HCT116 (cell line): Measurements from ENCODE around the gene SLC35F3. TPM values are rescaled to one million over a fixed set of nuclear protein-coding genes. Genes with fewer than 3 reads are reported as not detected.

Source experiments
- ATAC-seq: fragments of 200-7000 bp; cut with Tn5 transposase; 2 replicates; pipeline ENCODE4 v1.9.1; 2020; ENCODE audit warnings: mild to moderate bottlenecking, moderate library complexity
- BruUV-seq: library from RNA; stranded (reverse); fragments of 400-500 nt; replicated peaks from 2 replicates; lab custom pipeline; 2021; lab: Mats Ljungman, UMichigan
- CTCF ChIA-PET: fragments of 300-600 bp; sonication (Branson Sonifier 250); formaldehyde crosslinking; loops from one replicate; lab custom pipeline; 2021; ENCODE audit warnings: antibody characterized with exemption; lab: Charles Lee
- POLR2A ChIA-PET: fragments of 300-600, 350-600 bp; sonication (Branson Sonifier 250); formaldehyde crosslinking; loops from one replicate; lab custom pipeline; 2021; ENCODE audit warnings: antibody characterized with exemption; lab: Charles Lee
- RAD21 ChIA-PET, 2 experiments: fragments of 300-600 bp; sonication (Branson Sonifier 250); formaldehyde crosslinking; loops; one replicate each; lab custom pipeline; 2023; ENCODE audit warnings: low total read pairs in 2 of 2; ENCODE audit not compliant: uncharacterized antibody in 2 of 2, unreplicated experiment in 2 of 2, low non-redundant PET in 1 of 2; lab: Charles Lee
- DNase-seq: peaks from one replicate; pipeline ENCODE4 v3.0.0-alpha.2; 2010; ENCODE audit warnings: low read depth, low spot score
- H2AFZ ChIP-seq: fragments of 200-600 bp; shearing (Covaris generic), sonication (generic); 2 replicates; pipeline ENCODE4 v1.6.1; 2017; ENCODE audit warnings: low read depth, mixed run types, mixed read lengths, antibody characterized with exemption, low read length; ENCODE audit not compliant: poor library complexity, severe bottlenecking
- H3K27ac ChIP-seq: 2 replicates; pipeline ENCODE4 v1.5.1; 2012; ENCODE audit warnings: low read depth, low read length
- H3K27me3 ChIP-seq: fragments of 200-600 bp; sonication (generic); 2 replicates; pipeline ENCODE4 v1.6.1; 2016; ENCODE audit warnings: mixed run types, low read length, mixed read lengths; ENCODE audit not compliant: insufficient read depth
- H3K36me3 ChIP-seq, 2 experiments: fragments of 200-500 bp in 1 of 2; fragments of 200-600 bp in 1 of 2; sonication (Bioruptor generic) in 1 of 2; sonication (generic) in 1 of 2; 2 replicates each; pipeline versions ENCODE4 v1.5.1 to v1.6.1; 2014 to 2016; ENCODE audit warnings: low read length in 2 of 2, inconsistent platforms in 1 of 2, mixed read lengths in 1 of 2, mixed run types in 1 of 2; ENCODE audit not compliant: insufficient read depth in 2 of 2, control insufficient read depth in 1 of 2
- H3K4me1 ChIP-seq, 2 experiments: fragments of 200-600 bp in 1 of 2; sonication (generic) in 1 of 2; 2 replicates each; pipeline versions ENCODE4 v1.5.1 to v1.6.1; 2012 to 2017; ENCODE audit warnings: low read length in 2 of 2, inconsistent platforms in 1 of 2, mild to moderate bottlenecking in 1 of 2, mixed read lengths in 1 of 2, mixed run types in 1 of 2, moderate library complexity in 1 of 2; ENCODE audit not compliant: insufficient read depth in 2 of 2, control insufficient read depth in 1 of 2
- H3K4me2 ChIP-seq: fragments of 200-600 bp; sonication (generic); 2 replicates; pipeline ENCODE4 v1.6.1; 2017; ENCODE audit warnings: mixed run types, low read length, mixed read lengths
- H3K4me3 ChIP-seq, 2 experiments: fragments of 200-600 bp in 1 of 2; sonication (generic) in 1 of 2; replicated peaks in 1 of 2; 2 replicates each; pipeline ENCODE4 v1.5.1; 2011 to 2016; ENCODE audit warnings: low read length in 2 of 2, control low read depth in 1 of 2, low read depth in 1 of 2, mild to moderate bottlenecking in 1 of 2, mixed read lengths in 1 of 2, mixed run types in 1 of 2
- H3K79me2 ChIP-seq: fragments of 200-600 bp; sonication (generic); 2 replicates; pipeline ENCODE4 v1.6.1; 2017; ENCODE audit warnings: mild to moderate bottlenecking, mixed run types, low read length, moderate library complexity, mixed read lengths; ENCODE audit not compliant: insufficient read depth
- H3K9ac ChIP-seq: fragments of 200-600 bp; sonication (generic); 2 replicates; pipeline ENCODE4 v1.6.1; 2016; ENCODE audit warnings: low read length, mixed read lengths
- H3K9me2 ChIP-seq: fragments of 200-600 bp; sonication (generic), shearing (Covaris generic); 2 replicates; pipeline ENCODE4 v1.6.1; 2017; ENCODE audit warnings: mixed run types, mild to moderate bottlenecking, moderate library complexity; ENCODE audit not compliant: insufficient read depth
- H3K9me3 ChIP-seq, 2 experiments: fragments of 200-500 bp in 1 of 2; fragments of 200-600 bp in 1 of 2; sonication (Bioruptor generic) in 1 of 2; sonication (generic) in 1 of 2; 2 replicates each; pipeline ENCODE4 v1.6.1; 2014 to 2017; ENCODE audit warnings: low read length in 2 of 2, mixed read lengths in 2 of 2, inconsistent platforms in 1 of 2, low read depth in 1 of 2, mild to moderate bottlenecking in 1 of 2, mixed run types in 1 of 2, moderate library complexity in 1 of 2; ENCODE audit not compliant: control insufficient read depth in 1 of 2, insufficient read depth in 1 of 2
- H4K20me1 ChIP-seq: fragments of 200-600 bp; sonication (generic), shearing (Covaris generic); 2 replicates; pipeline ENCODE4 v1.6.1; 2017; ENCODE audit warnings: mixed run types, mild to moderate bottlenecking, moderate library complexity; ENCODE audit not compliant: insufficient read depth
- CBX3 ChIP-seq: IDR thresholded peaks from 2 replicates; pipeline ENCODE4 v1.6.1; 2012; ENCODE audit warnings: low read depth
- CEBPB ChIP-seq: IDR thresholded peaks from 2 replicates; pipeline ENCODE4 v1.6.1; 2012; ENCODE audit warnings: low read depth
- ELF1 ChIP-seq: IDR thresholded peaks from 2 replicates; pipeline ENCODE4 v1.6.1; 2012; ENCODE audit warnings: low read depth, borderline replicate concordance
- EZH2 ChIP-seq: fragments of 200-600 bp; sonication (generic); IDR thresholded peaks from 2 replicates; pipeline ENCODE4 v1.6.1; 2017; ENCODE audit warnings: antibody characterized with exemption, mixed run types
- FOSL1 ChIP-seq: IDR thresholded peaks from 2 replicates; pipeline ENCODE4 v1.6.1; 2012; ENCODE audit warnings: low read depth
- JUND ChIP-seq: IDR thresholded peaks from 2 replicates; pipeline ENCODE4 v1.6.1; 2012
- POLR2A ChIP-seq: IDR thresholded peaks from 2 replicates; pipeline ENCODE4 v1.7.0; 2011; ENCODE audit warnings: borderline replicate concordance; ENCODE audit not compliant: insufficient read depth, insufficient read length; ENCODE audit errors: extremely low read depth
- POLR2AphosphoS5 ChIP-seq: IDR thresholded peaks from 2 replicates; pipeline ENCODE4 v1.6.1; 2011; ENCODE audit warnings: mild to moderate bottlenecking, low read depth, low read length, moderate library complexity
- RAD21 ChIP-seq: IDR thresholded peaks from 2 replicates; pipeline ENCODE4 v1.6.1; 2012; ENCODE audit warnings: low read depth, mild to moderate bottlenecking
- SIN3A ChIP-seq: IDR thresholded peaks from 2 replicates; pipeline ENCODE4 v1.6.1; 2012; ENCODE audit warnings: low read depth
- SRF ChIP-seq: IDR thresholded peaks from 2 replicates; pipeline ENCODE4 v1.6.1; 2012; ENCODE audit warnings: low read depth
- YY1 ChIP-seq: IDR thresholded peaks from 2 replicates; pipeline ENCODE4 v1.6.1; 2011; ENCODE audit warnings: low read length, low read depth, moderate library complexity, mild to moderate bottlenecking; ENCODE audit not compliant: insufficient replicate concordance; ENCODE audit errors: extremely low read depth
- ZBTB33 ChIP-seq: IDR thresholded peaks from 2 replicates; pipeline ENCODE4 v1.6.1; 2011; ENCODE audit warnings: mild to moderate bottlenecking, low read length, moderate library complexity; ENCODE audit not compliant: insufficient replicate concordance; ENCODE audit errors: extremely low read depth
- intact Hi-C: fragments of 100-400 bp; cut with micrococcal nuclease; formaldehyde crosslinking; loops from 2 replicates; pipeline ENCODE4 v1.10.0; 2022
- total RNA-seq: library from RNA; stranded (reverse); gene quantifications from one replicate; pipeline ENCODE4 v1.2.1, GENCODE V29; 2021; ENCODE audit not compliant: unreplicated experiment
- TF ChIP-seq, protein P1 (sequence below): IDR thresholded peaks from 2 replicates; pipeline ENCODE4 v1.6.1; 2012; ENCODE audit warnings: low read depth
- TF ChIP-seq, protein P2 (sequence below), 3 experiments: fragments of 200-600 bp in 1 of 3; sonication (generic) in 1 of 3; IDR thresholded peaks in 2 of 3; conservative IDR thresholded peaks in 1 of 3; 2 replicates each; pipeline ENCODE4 v1.5.1; 2012 to 2017; ENCODE audit warnings: low read depth in 2 of 3, low read length in 2 of 3, antibody characterized with exemption in 1 of 3, borderline replicate concordance in 1 of 3, control low read depth in 1 of 3, mild to moderate bottlenecking in 1 of 3, mixed read lengths in 1 of 3, mixed run types in 1 of 3, moderate library complexity in 1 of 3; ENCODE audit not compliant: insufficient read depth in 1 of 3
- TF ChIP-seq, protein P3 (sequence below): IDR thresholded peaks from 2 replicates; pipeline ENCODE4 v1.6.1; 2012

Gene SLC35F3
- total RNA-seq, 1 experiment from 2014 or later, result 6.4 TPM

DNA sequence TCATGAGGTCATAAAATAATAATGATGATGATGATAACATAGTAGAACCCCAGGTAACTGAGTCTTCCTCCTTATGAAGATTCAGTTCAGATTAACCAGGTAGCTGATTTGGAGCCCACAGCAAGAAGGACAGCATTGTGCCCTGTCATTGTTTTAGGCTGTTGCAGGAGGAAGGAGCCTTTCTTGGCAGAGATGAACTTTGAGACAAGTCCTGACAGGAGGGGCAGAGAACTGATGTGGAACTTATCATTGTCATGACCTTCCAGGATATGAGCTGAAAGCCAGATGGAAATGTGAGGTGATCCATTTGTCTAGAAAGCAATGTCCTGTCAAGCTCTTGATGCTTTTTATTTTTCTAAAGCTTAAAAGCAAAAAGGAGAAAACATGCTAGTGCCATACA, 336.2 kb downstream of the SLC35F3 start:
- no peak for ATAC-seq

More for the DNA sequence above, 336.2 kb downstream of the SLC35F3 start:
- no peak overlapping the region for H3K4me3 ChIP-seq
- no peaks in the 10 kb centered on the region for H3K9me3 ChIP-seq
- no peak for DNase-seq
- POLR2A ChIA-PET, result no interaction called here
- no peaks in the 10 kb centered on the region for H3K4me1 ChIP-seq
- no peaks in the 10 kb centered on the region for H3K27me3 ChIP-seq
- H3K4me2 ChIP-seq, result no peak overlapping the region
- no peak overlapping the region for H3K27ac ChIP-seq
- H2AFZ ChIP-seq, result no peak overlapping the region
- H3K9ac ChIP-seq, result no peak overlapping the region
- H3K79me2 ChIP-seq, result no peaks in the 10 kb centered on the region
- H3K9me2 ChIP-seq, result no peaks in the 10 kb centered on the region
- CTCF ChIA-PET, result no interaction called here
- TF ChIP-seq POLR2A, result no peak
- no peak for TF ChIP-seq SIN3A
- TF ChIP-seq, protein P1, sequence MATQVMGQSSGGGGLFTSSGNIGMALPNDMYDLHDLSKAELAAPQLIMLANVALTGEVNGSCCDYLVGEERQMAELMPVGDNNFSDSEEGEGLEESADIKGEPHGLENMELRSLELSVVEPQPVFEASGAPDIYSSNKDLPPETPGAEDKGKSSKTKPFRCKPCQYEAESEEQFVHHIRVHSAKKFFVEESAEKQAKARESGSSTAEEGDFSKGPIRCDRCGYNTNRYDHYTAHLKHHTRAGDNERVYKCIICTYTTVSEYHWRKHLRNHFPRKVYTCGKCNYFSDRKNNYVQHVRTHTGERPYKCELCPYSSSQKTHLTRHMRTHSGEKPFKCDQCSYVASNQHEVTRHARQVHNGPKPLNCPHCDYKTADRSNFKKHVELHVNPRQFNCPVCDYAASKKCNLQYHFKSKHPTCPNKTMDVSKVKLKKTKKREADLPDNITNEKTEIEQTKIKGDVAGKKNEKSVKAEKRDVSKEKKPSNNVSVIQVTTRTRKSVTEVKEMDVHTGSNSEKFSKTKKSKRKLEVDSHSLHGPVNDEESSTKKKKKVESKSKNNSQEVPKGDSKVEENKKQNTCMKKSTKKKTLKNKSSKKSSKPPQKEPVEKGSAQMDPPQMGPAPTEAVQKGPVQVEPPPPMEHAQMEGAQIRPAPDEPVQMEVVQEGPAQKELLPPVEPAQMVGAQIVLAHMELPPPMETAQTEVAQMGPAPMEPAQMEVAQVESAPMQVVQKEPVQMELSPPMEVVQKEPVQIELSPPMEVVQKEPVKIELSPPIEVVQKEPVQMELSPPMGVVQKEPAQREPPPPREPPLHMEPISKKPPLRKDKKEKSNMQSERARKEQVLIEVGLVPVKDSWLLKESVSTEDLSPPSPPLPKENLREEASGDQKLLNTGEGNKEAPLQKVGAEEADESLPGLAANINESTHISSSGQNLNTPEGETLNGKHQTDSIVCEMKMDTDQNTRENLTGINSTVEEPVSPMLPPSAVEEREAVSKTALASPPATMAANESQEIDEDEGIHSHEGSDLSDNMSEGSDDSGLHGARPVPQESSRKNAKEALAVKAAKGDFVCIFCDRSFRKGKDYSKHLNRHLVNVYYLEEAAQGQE, result no peak
- TF ChIP-seq ELF1, result no peak
- TF ChIP-seq, protein P2, sequence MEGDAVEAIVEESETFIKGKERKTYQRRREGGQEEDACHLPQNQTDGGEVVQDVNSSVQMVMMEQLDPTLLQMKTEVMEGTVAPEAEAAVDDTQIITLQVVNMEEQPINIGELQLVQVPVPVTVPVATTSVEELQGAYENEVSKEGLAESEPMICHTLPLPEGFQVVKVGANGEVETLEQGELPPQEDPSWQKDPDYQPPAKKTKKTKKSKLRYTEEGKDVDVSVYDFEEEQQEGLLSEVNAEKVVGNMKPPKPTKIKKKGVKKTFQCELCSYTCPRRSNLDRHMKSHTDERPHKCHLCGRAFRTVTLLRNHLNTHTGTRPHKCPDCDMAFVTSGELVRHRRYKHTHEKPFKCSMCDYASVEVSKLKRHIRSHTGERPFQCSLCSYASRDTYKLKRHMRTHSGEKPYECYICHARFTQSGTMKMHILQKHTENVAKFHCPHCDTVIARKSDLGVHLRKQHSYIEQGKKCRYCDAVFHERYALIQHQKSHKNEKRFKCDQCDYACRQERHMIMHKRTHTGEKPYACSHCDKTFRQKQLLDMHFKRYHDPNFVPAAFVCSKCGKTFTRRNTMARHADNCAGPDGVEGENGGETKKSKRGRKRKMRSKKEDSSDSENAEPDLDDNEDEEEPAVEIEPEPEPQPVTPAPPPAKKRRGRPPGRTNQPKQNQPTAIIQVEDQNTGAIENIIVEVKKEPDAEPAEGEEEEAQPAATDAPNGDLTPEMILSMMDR (IDR thresholded peaks at IDR 0.05 in 2 of 3, conservative IDR thresholded peaks at IDR 0.05 in 1 of 3; ENCODE audit: borderline replicate concordance in 1 of 3, insufficient read depth in 1 of 3, low read depth in 2 of 3, low read length in 2 of 3), result no peak
- TF ChIP-seq CEBPB, result no peak
- no peak for TF ChIP-seq YY1
- no peak for TF ChIP-seq EZH2
- TF ChIP-seq, protein P3, sequence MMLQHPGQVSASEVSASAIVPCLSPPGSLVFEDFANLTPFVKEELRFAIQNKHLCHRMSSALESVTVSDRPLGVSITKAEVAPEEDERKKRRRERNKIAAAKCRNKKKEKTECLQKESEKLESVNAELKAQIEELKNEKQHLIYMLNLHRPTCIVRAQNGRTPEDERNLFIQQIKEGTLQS, result no peak
- no peak for TF ChIP-seq SRF
- TF ChIP-seq FOSL1, result no peak
- no peak for TF ChIP-seq JUND
- no peak for TF ChIP-seq POLR2AphosphoS5
- no peak for TF ChIP-seq RAD21
- no peak for TF ChIP-seq CBX3
- TF ChIP-seq ZBTB33, result no peak
- TF ChIP-seq, all 23 proteins: peak for 0
- Histone ChIP-seq H4K20me1 (no peaks in the 10 kb centered on the region), H3K36me3 (no peaks in the 10 kb centered on the region)
- RAD21 ChIA-PET, result no interaction called here
- intact Hi-C loops, result no loop called here
- BruUV-seq, result no TSS peak
